ENCODE results near the gene DHRS9. TPM values are rescaled to one million over a fixed set of nuclear protein-coding genes. Genes with fewer than 3 reads are reported as not detected.

DHRS9 gene
- total RNA-seq, 1 experiment from 2014 or later = 0.22 TPM

- Histone ChIP-seq H3K79me2 (ENCODE audit: low read length) (no peaks in the 10 kb centered on the region), H3K9me3 (ENCODE audit: low read length) (0 out of 2 replicates have a peak, but pooled peaks cover 2% of the 10 kb centered on the region), H4K20me1 (ENCODE audit: low read length) (no peaks in the 10 kb centered on the region), H3K36me3 (ENCODE audit: low read depth, low read length) (no peaks in the 10 kb centered on the region), H3K4me1 (ENCODE audit: insufficient read depth, low read length) (peaks cover 31% of the 10 kb centered on the region), H3K27me3 (ENCODE audit: low read length) (no peaks in the 10 kb centered on the region), H2AFZ (ENCODE audit: low read length) (no peak overlapping the region), H3F3A (ENCODE audit: low read length, unreplicated experiment) (no peaks in the 10 kb centered on the region), H3K9me2 (replicated peaks; ENCODE audit: low read length) (no peaks in the 10 kb centered on the region), H3K4me2 (ENCODE audit: low read length) (no peak overlapping the region), H3K27ac (ENCODE audit: low read length) (no peak overlapping the region), H3K4me3 (ENCODE audit: low read length) (no peak overlapping the region), H3K9ac (ENCODE audit: low read length) (no peak overlapping the region)
- ChIA-PET POLR2A (ENCODE audit: unreplicated experiment) (no interaction called here), CTCF (no interaction called here)
- no peak for TF ChIP-seq EZH2phosphoT487 (IDR thresholded peaks at IDR 0.05; ENCODE audit: borderline replicate concordance, low read length)
- TF ChIP-seq CTCF (conservative IDR thresholded peaks at IDR 0.05; ENCODE audit: low read depth, low read length) = no peak
- TF ChIP-seq EZH2 (IDR thresholded peaks at IDR 0.05; ENCODE audit: low read length, unreplicated experiment) = no peak
- BruUV-seq (replicated peaks) = no TSS peak
- intact Hi-C loops (cut with micrococcal nuclease) = no loop called here
- ATAC-seq = no peak
- DNase-seq = no peak
Measured at GRCh38 chr2:169036736-169037440, 32.5 kb upstream of the DHRS9 start.

GRCh38 chr2:169038338-169038757 is 31.0 kb upstream of the DHRS9 start:
- intact Hi-C loops (cut with micrococcal nuclease) = loop anchor here (2.0 kb wide), 1 partner anchor 28 kb away; no protein-coding TSS in a partner anchor
- ChIA-PET POLR2A (ENCODE audit: unreplicated experiment) (interaction anchor here (0.7 kb wide), 2 partner anchors 32 to 57 kb away, joined by 3 read pairs; no protein-coding TSS in a partner anchor), CTCF (no interaction called here)
- Histone ChIP-seq H3K36me3 (ENCODE audit: low read depth, low read length) (peaks cover 5% of the 10 kb centered on the region; the same call in 1 of the 2 replicates), H3K79me2 (ENCODE audit: low read length) (no peaks in the 10 kb centered on the region), H3K9me3 (ENCODE audit: low read length) (peaks cover 11% of the 10 kb centered on the region; the same call in 1 of the 2 replicates), H2AFZ (ENCODE audit: low read length) (0 out of 2 replicates have a peak overlapping the region, but pooled peaks have one; percentile 29), H3K9ac (ENCODE audit: low read length) (no peak overlapping the region), H3K4me2 (ENCODE audit: low read length) (peak overlapping the region; percentile 58), H3K27me3 (ENCODE audit: low read length) (no peaks in the 10 kb centered on the region), H3F3A (ENCODE audit: low read length, unreplicated experiment) (no peaks in the 10 kb centered on the region), H3K4me1 (ENCODE audit: insufficient read depth, low read length) (peaks cover 31% of the 10 kb centered on the region), H3K9me2 (replicated peaks; ENCODE audit: low read length) (no peaks in the 10 kb centered on the region), H3K4me3 (ENCODE audit: low read length) (no peak overlapping the region), H3K27ac (ENCODE audit: low read length) (peak overlapping the region; percentile 77), H4K20me1 (ENCODE audit: low read length) (no peaks in the 10 kb centered on the region)
- TF ChIP-seq EZH2 (IDR thresholded peaks at IDR 0.05; ENCODE audit: low read length, unreplicated experiment) (no peak), CTCF (conservative IDR thresholded peaks at IDR 0.05; ENCODE audit: low read depth, low read length) (no peak), EZH2phosphoT487 (IDR thresholded peaks at IDR 0.05; ENCODE audit: borderline replicate concordance, low read length) (no peak)
- BruUV-seq (replicated peaks) = no TSS peak
- peak; percentile 90 for DNase-seq
- peak; percentile 76 for ATAC-seq

GRCh38 chr2:169039702-169040101 is 29.7 kb upstream of the DHRS9 start:
- CTCF ChIA-PET = no interaction called here
- no TSS peak for BruUV-seq (replicated peaks)
- Histone ChIP-seq H3K4me2 (ENCODE audit: low read length) (no peak overlapping the region), H3K27ac (ENCODE audit: low read length) (no peak overlapping the region), H3K27me3 (ENCODE audit: low read length) (no peaks in the 10 kb centered on the region), H3F3A (ENCODE audit: low read length, unreplicated experiment) (no peaks in the 10 kb centered on the region), H3K4me1 (ENCODE audit: insufficient read depth, low read length) (peaks cover 19% of the 10 kb centered on the region), H3K4me3 (ENCODE audit: low read length) (no peak overlapping the region), H3K9me3 (ENCODE audit: low read length) (peaks cover 11% of the 10 kb centered on the region; the same call in 1 of the 2 replicates), H3K9ac (ENCODE audit: low read length) (no peak overlapping the region), H3K79me2 (ENCODE audit: low read length) (no peaks in the 10 kb centered on the region), H3K9me2 (replicated peaks; ENCODE audit: low read length) (no peaks in the 10 kb centered on the region), H2AFZ (ENCODE audit: low read length) (no peak overlapping the region), H4K20me1 (ENCODE audit: low read length) (no peaks in the 10 kb centered on the region), H3K36me3 (ENCODE audit: low read depth, low read length) (peaks cover 5% of the 10 kb centered on the region; the same call in 1 of the 2 replicates)
- POLR2A ChIA-PET (ENCODE audit: unreplicated experiment) = no interaction called here
- TF ChIP-seq CTCF (conservative IDR thresholded peaks at IDR 0.05; ENCODE audit: low read depth, low read length) (no peak), EZH2phosphoT487 (IDR thresholded peaks at IDR 0.05; ENCODE audit: borderline replicate concordance, low read length) (no peak), EZH2 (IDR thresholded peaks at IDR 0.05; ENCODE audit: low read length, unreplicated experiment) (no peak)
- intact Hi-C loops (cut with micrococcal nuclease) = loop anchor here (2.0 kb wide), 1 partner anchor 27 kb away; no protein-coding TSS in a partner anchor
- DNase-seq = no peak
- no peak for ATAC-seq
